Measurements from ENCODE around the gene PYHIN1.
A peak's percentile ranks its signal among the peaks of the same experiment; 100 is the strongest.

The PYHIN1 gene

GRCh38 chr1:158931055-158931737 is at the start of gene PYHIN1:
PYHIN1 (plus strand) TSS chr1:158931552; CDS start chr1:158936911, 5,359 bp downstream.
- DNase-seq (ENCODE audit: low read depth in 2 of 2): no peak

- no peak for DNase-seq (ENCODE audit: low read depth in 2 of 2)
Measured at GRCh38 chr1:158893654-158894053, 37.7 kb upstream of the PYHIN1 start.

DNA sequence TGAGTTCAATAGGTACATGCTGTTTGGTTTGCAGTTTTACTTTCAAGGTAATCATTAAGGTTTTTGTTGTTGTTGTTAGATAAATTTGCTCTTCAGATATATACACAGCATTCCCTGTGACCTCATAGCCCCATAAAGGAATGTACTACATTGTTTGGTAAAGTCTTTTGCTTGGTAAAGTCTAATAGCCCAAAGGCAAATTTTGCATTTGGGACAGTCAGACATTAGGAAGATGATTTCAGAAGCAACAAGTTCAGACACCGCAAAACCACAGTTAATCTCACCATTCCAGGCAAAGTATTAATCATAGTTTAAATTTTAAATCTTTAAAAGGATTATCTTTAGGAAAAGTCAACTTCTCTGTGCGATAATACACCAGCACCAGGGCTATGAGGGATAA is 32.6 kb upstream of the PYHIN1 start:
- DNase-seq (ENCODE audit: low read depth in 2 of 2): no peak

GRCh38 chr1:158901623-158902022 is 29.7 kb upstream of the PYHIN1 start:
- DNase-seq (ENCODE audit: low read depth in 2 of 2): no peak

DNA sequence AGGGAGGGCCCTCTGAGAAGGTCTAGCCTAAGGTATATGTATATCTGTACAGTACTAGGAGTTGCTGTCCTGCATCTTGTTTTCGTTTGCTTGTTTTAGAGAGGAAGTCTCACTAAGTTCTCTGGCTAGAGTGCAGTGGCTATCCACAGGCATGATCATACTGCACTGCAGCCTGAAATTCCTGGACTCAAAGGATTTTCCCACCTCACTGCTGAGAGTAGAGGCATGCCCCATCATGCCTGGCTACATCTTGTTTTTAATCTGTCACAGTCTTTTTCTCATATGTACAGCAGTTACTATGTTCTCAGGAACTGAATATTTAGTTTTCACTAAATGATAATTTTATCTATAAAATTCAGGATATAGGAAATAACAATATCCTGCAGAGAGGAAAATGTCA is 15.3 kb upstream of the PYHIN1 start:
- DNase-seq (ENCODE audit: low read depth in 2 of 2): no peak

- DNase-seq (ENCODE audit: low read depth in 2 of 2): no peak
Measured at GRCh38 chr1:158924677-158925076, 6.7 kb upstream of the PYHIN1 start.

DNA sequence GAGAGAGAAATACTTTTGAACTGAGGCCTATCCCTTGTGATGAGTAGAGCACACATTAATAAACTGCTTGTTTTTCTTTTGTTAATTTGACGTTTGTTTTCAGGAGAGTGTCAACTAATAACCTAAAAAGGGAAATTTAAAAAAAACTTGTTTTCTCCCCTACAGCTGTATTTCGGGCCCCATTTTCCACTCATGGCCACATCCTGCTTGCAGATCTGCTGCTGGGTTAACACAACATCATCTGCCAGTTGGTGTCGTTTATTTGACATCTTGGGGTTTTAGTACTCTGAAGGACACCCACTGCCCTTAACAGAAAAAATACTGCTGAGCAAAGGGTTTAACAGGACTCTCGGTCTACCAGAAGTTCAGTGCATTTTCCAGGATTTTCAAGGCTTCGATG is 848 bp upstream of the PYHIN1 start:
- peak; percentile 8 to 14 for DNase-seq (ENCODE audit: low read depth in 2 of 2)

GRCh38 chr1:158932171-158932570 is 819 bp downstream of the PYHIN1 start:
- DNase-seq (ENCODE audit: low read depth in 2 of 2): no peak

DNA sequence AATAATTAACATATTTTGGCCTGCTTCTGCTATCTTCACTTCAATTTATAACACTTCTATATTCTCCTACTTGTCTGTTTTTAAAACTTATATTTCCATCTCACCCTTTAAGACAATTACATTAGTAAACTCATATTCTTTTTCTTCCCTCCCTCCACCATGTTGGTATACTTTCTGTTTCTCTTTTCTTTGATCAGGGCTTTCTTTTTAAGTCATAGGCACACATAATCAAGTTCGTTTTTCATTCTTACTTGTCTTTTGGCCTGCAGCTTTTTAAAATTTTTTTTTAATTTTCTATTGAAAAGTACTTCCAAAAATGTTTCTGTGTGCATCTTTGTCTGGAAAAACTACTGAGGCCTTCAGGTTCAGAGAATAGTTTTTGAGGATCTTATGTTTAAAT is 2.3 kb downstream of the PYHIN1 start:
- no peak for DNase-seq (ENCODE audit: low read depth in 2 of 2)

DNA sequence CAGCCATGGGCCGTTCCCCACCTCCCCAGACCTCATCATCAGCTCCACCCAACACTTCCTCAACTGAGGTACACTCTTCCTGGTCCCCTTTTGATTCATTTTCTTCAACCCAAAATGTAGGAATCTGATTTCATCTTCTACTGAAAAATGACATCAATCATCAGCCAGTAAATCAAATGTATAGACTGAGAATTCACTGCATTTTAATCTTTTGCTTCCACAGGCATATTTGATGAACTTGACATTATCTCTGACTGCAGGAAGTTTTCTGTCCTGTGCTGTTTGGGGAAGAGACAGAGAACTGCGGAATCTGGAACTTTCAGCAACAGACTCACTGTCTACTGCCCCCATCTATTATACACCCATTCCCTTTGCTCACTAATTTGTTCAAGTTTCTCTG is 7.8 kb downstream of the PYHIN1 start:
- DNase-seq (ENCODE audit: low read depth in 2 of 2): no peak

DNA sequence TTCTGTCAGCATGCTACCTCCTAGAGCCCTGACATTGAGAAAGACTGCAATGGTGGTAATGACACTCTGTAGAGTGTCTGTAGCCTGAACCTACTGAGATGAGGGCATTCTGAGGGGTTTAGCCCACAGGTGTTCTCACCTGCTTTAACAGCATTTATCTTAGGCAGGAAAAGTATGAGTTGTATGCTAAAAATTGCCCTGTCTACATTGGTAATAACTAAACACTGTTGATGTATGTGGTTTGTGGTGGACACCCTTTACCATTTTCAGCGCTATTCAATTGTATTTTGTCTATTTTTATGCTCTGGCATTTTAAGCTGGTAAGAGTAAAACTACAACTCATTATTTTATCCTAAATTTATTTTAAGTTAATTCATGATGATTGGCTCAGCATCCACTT is 10.0 kb downstream of the PYHIN1 start:
- no peak for DNase-seq (ENCODE audit: low read depth in 2 of 2)

GRCh38 chr1:158942490-158942889 is 11.1 kb downstream of the PYHIN1 start:
- no peak for DNase-seq (ENCODE audit: low read depth in 2 of 2)

- DNase-seq (ENCODE audit: low read depth in 2 of 2): no peak
Measured at GRCh38 chr1:158943059-158943458, 11.7 kb downstream of the PYHIN1 start.

DNA sequence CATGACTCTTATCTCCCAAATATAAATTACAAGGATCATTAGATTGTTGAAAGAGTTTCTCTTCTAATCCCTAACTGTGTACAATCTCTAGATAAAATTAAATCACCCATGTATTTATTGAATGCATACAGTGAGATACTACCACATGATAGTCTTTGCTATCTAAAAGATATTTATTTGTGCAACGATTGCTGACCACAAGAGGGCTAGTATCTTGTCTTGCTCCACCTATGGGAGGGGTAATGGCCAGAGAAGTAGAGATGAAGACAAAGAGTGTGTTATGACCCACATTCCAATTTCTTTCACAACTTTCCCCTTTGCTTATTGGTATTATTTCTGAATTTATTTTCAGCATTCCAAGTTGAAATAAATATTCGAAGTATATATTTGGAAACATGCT is 13.7 kb downstream of the PYHIN1 start:
- DNase-seq (ENCODE audit: low read depth in 2 of 2): no peak

- no peak for DNase-seq (ENCODE audit: low read depth in 2 of 2)
Measured at GRCh38 chr1:158946785-158947184, 15.4 kb downstream of the PYHIN1 start.

DNA sequence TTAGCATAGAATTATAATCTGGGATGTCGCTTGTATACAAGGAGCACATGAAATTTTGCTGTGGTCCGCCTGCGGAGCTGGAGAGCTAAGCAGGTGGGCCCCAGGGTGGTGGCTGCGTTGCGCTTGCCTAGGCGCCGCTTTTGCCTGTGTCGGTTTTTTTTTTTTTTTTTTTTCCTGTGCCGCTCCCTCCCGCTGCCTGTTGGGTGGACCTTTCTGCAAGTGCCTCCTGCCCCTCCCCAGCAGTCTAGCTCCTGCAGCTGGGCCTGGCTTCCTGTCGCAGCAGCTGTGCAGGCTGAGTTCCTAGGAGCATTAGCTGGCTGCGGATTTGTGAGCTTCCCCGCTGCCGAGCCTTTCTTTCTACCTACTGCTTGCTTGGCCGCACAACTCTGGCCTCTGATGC is 20.6 kb downstream of the PYHIN1 start:
- DNase-seq (ENCODE audit: low read depth in 2 of 2): no peak

GRCh38 chr1:158952416-158952815 is 21.1 kb downstream of the PYHIN1 start:
- no peak for DNase-seq (ENCODE audit: low read depth in 2 of 2)

GRCh38 chr1:158961178-158961577 is 29.8 kb downstream of the PYHIN1 start:
- DNase-seq (ENCODE audit: low read depth in 2 of 2): no peak

DNA sequence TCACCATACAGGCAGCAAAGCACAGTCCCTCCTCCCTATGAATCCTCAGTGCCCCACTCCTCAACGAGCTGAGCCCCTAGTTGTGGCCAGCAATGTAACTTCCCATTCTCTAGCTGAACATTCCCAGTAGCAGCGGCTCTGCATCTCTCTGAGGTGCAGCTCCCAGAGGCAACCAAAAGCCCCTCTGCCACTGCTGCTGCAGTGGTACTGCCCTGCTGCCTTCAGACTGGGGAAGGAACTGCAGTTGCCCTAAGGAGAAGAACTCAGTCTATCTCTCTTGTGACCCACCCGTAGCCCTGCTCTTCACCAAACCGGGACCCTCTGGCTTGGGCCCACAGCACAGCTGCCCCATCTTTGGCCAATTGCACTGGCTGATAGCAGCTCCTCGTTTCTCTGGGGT is 31.6 kb downstream of the PYHIN1 start:
- no peak for DNase-seq (ENCODE audit: low read depth in 2 of 2)

GRCh38 chr1:158969166-158969565 is 37.8 kb downstream of the PYHIN1 start:
- no peak for DNase-seq (ENCODE audit: low read depth in 2 of 2)

- DNase-seq (ENCODE audit: low read depth in 2 of 2): no peak
Measured at GRCh38 chr1:158969855-158970254, 38.5 kb downstream of the PYHIN1 start.

DNA sequence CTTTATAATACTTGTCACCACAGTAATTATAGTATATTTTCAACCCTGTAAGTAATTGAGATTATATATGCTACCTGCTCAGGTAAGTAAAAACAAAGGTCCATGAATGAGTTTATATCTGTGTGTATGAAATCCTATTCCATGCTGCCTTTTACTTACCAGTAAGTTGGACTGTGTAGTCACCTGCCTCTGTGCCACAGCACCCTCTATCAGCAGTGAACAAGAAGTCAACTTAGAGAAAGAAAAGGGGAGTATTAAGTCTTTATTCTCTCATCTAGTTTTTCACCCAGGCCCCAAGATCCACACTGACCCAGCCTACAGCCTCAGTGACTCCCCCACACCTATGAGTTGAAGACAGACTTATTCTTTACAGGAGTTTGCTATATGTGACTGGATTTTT is 41.5 kb downstream of the PYHIN1 start:
- DNase-seq (ENCODE audit: low read depth in 2 of 2): no peak

DNA sequence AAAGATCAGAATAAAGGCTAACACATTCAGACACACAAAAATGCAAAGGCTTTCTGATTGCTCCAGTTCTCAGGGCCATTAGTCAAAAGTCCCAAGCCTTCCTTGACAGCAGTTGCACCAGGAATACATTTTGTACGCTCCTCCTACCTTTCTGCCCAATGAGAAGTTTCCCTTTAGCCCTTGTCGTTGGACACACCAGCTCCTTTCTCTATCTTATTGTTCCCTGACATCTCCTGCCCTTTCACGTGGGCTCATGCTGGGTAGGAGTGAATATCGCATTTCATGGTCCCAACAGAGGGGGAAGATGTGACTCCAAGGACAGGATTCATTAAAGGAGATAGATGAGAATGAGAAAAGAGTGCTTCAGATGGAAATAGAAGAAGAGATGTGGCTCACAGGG is 44.9 kb downstream of the PYHIN1 start:
- DNase-seq (ENCODE audit: low read depth in 2 of 2): no peak

DNA sequence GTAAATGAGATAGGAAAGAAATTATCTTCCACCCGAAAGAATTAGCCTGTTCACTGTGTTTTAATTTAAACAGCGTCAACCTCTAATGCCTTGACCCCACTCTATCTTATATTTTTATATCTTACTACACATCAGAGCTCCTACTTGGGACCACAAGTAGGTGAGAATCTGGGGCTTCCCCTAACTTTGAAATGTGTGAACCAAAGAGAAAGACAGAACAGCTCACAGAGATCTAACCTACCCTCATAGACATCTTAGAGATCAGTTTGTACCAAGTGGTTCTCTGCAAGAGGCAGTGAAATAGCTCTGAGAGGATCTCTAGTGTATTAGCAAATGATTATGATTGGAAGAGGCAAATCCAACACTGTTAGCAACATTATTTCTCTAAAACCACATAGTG is 47.4 kb downstream of the PYHIN1 start:
- no peak for DNase-seq (ENCODE audit: low read depth in 2 of 2)
